Endothelial cell of umbilical vein (primary cell): Measurements from ENCODE around the gene MED17. TPM values are rescaled to one million over a fixed set of nuclear protein-coding genes. Genes with fewer than 3 reads are reported as not detected.
A peak's percentile ranks its signal among the peaks of the same experiment; 100 is the strongest.

Experiments
- Bru-seq: library from RNA; stranded (reverse); fragments of 400-500 nt; gene quantifications from one replicate; lab custom pipeline; 2021; lab: Mats Ljungman, UMichigan
- BruChase-seq, 2 experiments: library from RNA; stranded (reverse); fragments of 400-500 nt; gene quantifications; one replicate each; lab custom pipeline; 2021; lab: Mats Ljungman, UMichigan
- BruUV-seq: library from RNA; stranded (reverse); fragments of 400-500 nt; replicated peaks from 2 replicates; lab custom pipeline; 2021; lab: Mats Ljungman, UMichigan
- CTCF ChIA-PET: fragments of 300-600, 350-600 bp; sonication (Branson Sonifier 250); formaldehyde crosslinking; loops from one replicate; lab custom pipeline; 2021; ENCODE audit warnings: antibody characterized with exemption, inconsistent platforms; lab: Charles Lee
- POLR2A ChIA-PET: fragments of 300-600, 350-600 bp; sonication (Branson Sonifier 250); formaldehyde crosslinking; loops from one replicate; lab custom pipeline; 2021; ENCODE audit warnings: antibody characterized with exemption, inconsistent platforms; lab: Charles Lee
- DNase-seq: peaks from one replicate; pipeline ENCODE4 v3.0.0-alpha.2; 2011; ENCODE audit warnings: low read depth, low spot score
- FAIRE-seq: peaks from 2 replicates; lab custom pipeline; 2011; peaks lifted over from hg19 to GRCh38; lab: Jason Lieb, UNC
- H2AFZ ChIP-seq: 2 replicates; pipeline ENCODE4 v1.6.0; 2012; ENCODE audit warnings: low read depth, low read length, control low read depth, inconsistent platforms
- H3K27ac ChIP-seq: 2 replicates; pipeline ENCODE4 v1.5.1; 2011; ENCODE audit warnings: low read depth, mild to moderate bottlenecking, control low read depth, low read length, moderate library complexity; ENCODE audit not compliant: insufficient read depth
- H3K27me3 ChIP-seq, 2 experiments: 2 replicates each; pipeline versions ENCODE4 v1.6.0 to v1.6.1; 2011; ENCODE audit warnings: low read length in 2 of 2, mixed read lengths in 1 of 2; ENCODE audit not compliant: control insufficient read depth in 2 of 2, insufficient read depth in 2 of 2
- H3K36me3 ChIP-seq, 2 experiments: 2 replicates in 1 of 2; 3 replicates in 1 of 2; pipeline ENCODE4 v1.5.1; 2011; ENCODE audit warnings: low read length in 2 of 2, mild to moderate bottlenecking in 1 of 2, moderate library complexity in 1 of 2; ENCODE audit not compliant: control insufficient read depth in 2 of 2, insufficient read depth in 2 of 2; ENCODE audit errors: extremely low read depth in 1 of 2
- H3K4me1 ChIP-seq: 3 replicates; pipeline ENCODE4 v1.5.1; 2011; ENCODE audit warnings: mild to moderate bottlenecking, low read length; ENCODE audit not compliant: control insufficient read depth, insufficient read depth; ENCODE audit errors: extremely low read depth
- H3K4me2 ChIP-seq: 2 replicates; pipeline ENCODE4 v1.6.1; 2011; ENCODE audit warnings: low read length, control low read depth, mixed read lengths; ENCODE audit not compliant: insufficient read depth
- H3K4me3 ChIP-seq, 3 experiments: fragments of 200-600 bp in 1 of 3; sonication (generic), shearing (Covaris generic) in 1 of 3; replicated peaks in 1 of 3; 2 replicates each; pipeline ENCODE4 v1.5.1; 2011 to 2016; ENCODE audit warnings: control low read depth in 3 of 3, low read length in 3 of 3, mild to moderate bottlenecking in 2 of 3, inconsistent platforms in 1 of 3, low read depth in 1 of 3, moderate library complexity in 1 of 3; ENCODE audit not compliant: insufficient read depth in 1 of 3
- H3K79me2 ChIP-seq: 2 replicates; pipeline ENCODE4 v1.6.0; 2012; ENCODE audit warnings: low read length, inconsistent platforms; ENCODE audit not compliant: control insufficient read depth, insufficient read depth
- H3K9ac ChIP-seq: replicated peaks from 2 replicates; pipeline ENCODE3; 2011; ENCODE audit warnings: low read length, control low read depth; ENCODE audit not compliant: insufficient read depth; ENCODE audit errors: extremely low read depth
- H3K9me1 ChIP-seq: replicated peaks from 3 replicates; pipeline ENCODE4 v1.6.0; 2011; ENCODE audit warnings: mild to moderate bottlenecking, low read length; ENCODE audit not compliant: control insufficient read depth, insufficient read depth; ENCODE audit errors: extremely low read depth
- H3K9me3 ChIP-seq: replicated peaks from 2 replicates; pipeline ENCODE4 v1.5.1; 2012; ENCODE audit warnings: low read length, inconsistent platforms; ENCODE audit not compliant: control insufficient read depth, insufficient read depth
- H4K20me1 ChIP-seq: replicated peaks from 2 replicates; pipeline ENCODE3; 2011; ENCODE audit warnings: mild to moderate bottlenecking, low read length; ENCODE audit not compliant: control insufficient read depth, insufficient read depth; ENCODE audit errors: extremely low read depth
- EZH2 ChIP-seq: IDR thresholded peaks from 2 replicates; pipeline ENCODE4 v1.6.1; 2012; ENCODE audit warnings: borderline replicate concordance, low read depth, mild to moderate bottlenecking, moderate library complexity, low read length, inconsistent platforms; ENCODE audit not compliant: severe bottlenecking
- FOS ChIP-seq: IDR thresholded peaks from 2 replicates; pipeline ENCODE4 v1.6.1; 2011; ENCODE audit warnings: mild to moderate bottlenecking, low read length, moderate library complexity, borderline replicate concordance; ENCODE audit not compliant: insufficient read depth
- GATA2 ChIP-seq: IDR thresholded peaks from 2 replicates; pipeline ENCODE4 v1.7.0; 2011; ENCODE audit warnings: low read depth, mild to moderate bottlenecking, moderate library complexity, mixed read lengths, low read length; ENCODE audit not compliant: insufficient read length, insufficient read depth
- JUN ChIP-seq: IDR thresholded peaks from 2 replicates; pipeline ENCODE4 v1.6.1; 2011; ENCODE audit warnings: borderline replicate concordance, low read depth; ENCODE audit not compliant: insufficient read length, insufficient read depth
- MYC ChIP-seq: IDR thresholded peaks from one replicate; pipeline ENCODE4 v1.6.1; 2011; ENCODE audit warnings: mild to moderate bottlenecking, low read depth, low read length
- POLR2A ChIP-seq: IDR thresholded peaks from 2 replicates; pipeline ENCODE4 v1.6.1; 2012; ENCODE audit warnings: low read depth, mild to moderate bottlenecking, control low read depth, low read length
- POLR2AphosphoS5 ChIP-seq: IDR thresholded peaks from 2 replicates; pipeline ENCODE4 v1.6.1; 2012; ENCODE audit warnings: low read depth, mild to moderate bottlenecking, control low read depth, low read length, moderate library complexity; ENCODE audit not compliant: insufficient read depth
- dilution Hi-C: fragments of 300-500 bp; cut with MboI; formaldehyde crosslinking; loops from one replicate; pipeline ENCODE4 v1.15.0; 2019; ENCODE audit warnings: low sequenced_read_pairs; ENCODE audit not compliant: extremely low pct_ligation_motif_present
- intact Hi-C: fragments of 100-400 bp; cut with micrococcal nuclease; formaldehyde crosslinking; loops from one replicate; pipeline ENCODE4 v1.10.0; 2022
- long read RNA-seq: library from polyadenylated mRNA; stranded (forward); transcript quantifications from one replicate; pipeline ENCODE4 v2.0.0, GENCODE V29; 2021
- polyA minus RNA-seq, 3 experiments: library from RNA; depleted of rRNA, polyadenylated mRNA; stranded (reverse); fragments of >200 nt; gene quantifications; 1 replicate in 1 of 3; 2 replicates in 2 of 3; pipeline ENCODE4 v1.2.3, GENCODE V29; 2011
- polyA plus RNA-seq, 4 experiments: library from polyadenylated mRNA; depleted of rRNA in 3 of 4; stranded (reverse) in 3 of 4; unstranded in 1 of 4; fragments of >200 nt; gene quantifications; 2 replicates each; pipeline versions ENCODE4 v1.2.1 to v1.2.3, GENCODE V29; 2011 to 2012; ENCODE audit warnings: missing spikeins in 1 of 4
- total RNA-seq: library from RNA; stranded (reverse); gene quantifications from 2 replicates; pipeline ENCODE4 v1.2.3, GENCODE V29; 2021
- TF ChIP-seq, protein P1 (sequence below), 2 donors: IDR thresholded peaks; 1 replicate in 1 of 2; 2 replicates in 1 of 2; pipeline ENCODE4 v1.5.1; 2011; ENCODE audit warnings: low read length in 2 of 2, mild to moderate bottlenecking in 2 of 2, moderate library complexity in 2 of 2, control low read depth in 1 of 2, inconsistent platforms in 1 of 2, low read depth in 1 of 2; ENCODE audit not compliant: insufficient read depth in 1 of 2; ENCODE audit errors: extremely low read depth in 1 of 2
- TF ChIP-seq, protein P2 (sequence below): IDR thresholded peaks from 2 replicates; pipeline ENCODE4 v1.6.1; 2011; ENCODE audit not compliant: insufficient read depth, insufficient read length

MED17 gene, protein sequence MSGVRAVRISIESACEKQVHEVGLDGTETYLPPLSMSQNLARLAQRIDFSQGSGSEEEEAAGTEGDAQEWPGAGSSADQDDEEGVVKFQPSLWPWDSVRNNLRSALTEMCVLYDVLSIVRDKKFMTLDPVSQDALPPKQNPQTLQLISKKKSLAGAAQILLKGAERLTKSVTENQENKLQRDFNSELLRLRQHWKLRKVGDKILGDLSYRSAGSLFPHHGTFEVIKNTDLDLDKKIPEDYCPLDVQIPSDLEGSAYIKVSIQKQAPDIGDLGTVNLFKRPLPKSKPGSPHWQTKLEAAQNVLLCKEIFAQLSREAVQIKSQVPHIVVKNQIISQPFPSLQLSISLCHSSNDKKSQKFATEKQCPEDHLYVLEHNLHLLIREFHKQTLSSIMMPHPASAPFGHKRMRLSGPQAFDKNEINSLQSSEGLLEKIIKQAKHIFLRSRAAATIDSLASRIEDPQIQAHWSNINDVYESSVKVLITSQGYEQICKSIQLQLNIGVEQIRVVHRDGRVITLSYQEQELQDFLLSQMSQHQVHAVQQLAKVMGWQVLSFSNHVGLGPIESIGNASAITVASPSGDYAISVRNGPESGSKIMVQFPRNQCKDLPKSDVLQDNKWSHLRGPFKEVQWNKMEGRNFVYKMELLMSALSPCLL
- total RNA-seq (33.5 and 40.6 TPM in 2 replicates), polyA plus RNA-seq (9.8 and 11.3 TPM in 2 replicates), polyA minus RNA-seq (18.1 and 20.4 TPM in 2 replicates), Bru-seq, nascent RNA (percentile 85 among the genes with signal in this experiment), BruChase-seq, experiment 1, labeled RNA remaining after a 6-hour chase (percentile 59 among the genes with signal in this experiment), BruChase-seq, experiment 2, labeled RNA remaining after a 2-hour chase (percentile 76 among the genes with signal in this experiment)
- 11.0 and 11.7 TPM in 2 replicates for polyA plus RNA-seq (2011; cell fraction: cytosol; rRNA removed)
- 43.2 and 49.1 TPM in 2 replicates for polyA plus RNA-seq (2011; cell fraction: nucleus; rRNA removed)
- 21.4 and 27.4 TPM in 2 replicates for polyA plus RNA-seq (2012)
- 24.5 TPM for polyA minus RNA-seq (2011; cell fraction: cytosol; rRNA and poly(A)+ RNA removed)
- polyA minus RNA-seq (2011; cell fraction: nucleus; rRNA and poly(A)+ RNA removed), result 58.9 and 59.8 TPM in 2 replicates
- long read RNA-seq, full-length matches to known transcripts, result 72 of 77 reads
- long read RNA-seq, partial matches to known transcripts, result 3 of 77 reads
- long read RNA-seq, other reads (novel, unspliced or antisense), result 2 of 77 reads

DNA sequence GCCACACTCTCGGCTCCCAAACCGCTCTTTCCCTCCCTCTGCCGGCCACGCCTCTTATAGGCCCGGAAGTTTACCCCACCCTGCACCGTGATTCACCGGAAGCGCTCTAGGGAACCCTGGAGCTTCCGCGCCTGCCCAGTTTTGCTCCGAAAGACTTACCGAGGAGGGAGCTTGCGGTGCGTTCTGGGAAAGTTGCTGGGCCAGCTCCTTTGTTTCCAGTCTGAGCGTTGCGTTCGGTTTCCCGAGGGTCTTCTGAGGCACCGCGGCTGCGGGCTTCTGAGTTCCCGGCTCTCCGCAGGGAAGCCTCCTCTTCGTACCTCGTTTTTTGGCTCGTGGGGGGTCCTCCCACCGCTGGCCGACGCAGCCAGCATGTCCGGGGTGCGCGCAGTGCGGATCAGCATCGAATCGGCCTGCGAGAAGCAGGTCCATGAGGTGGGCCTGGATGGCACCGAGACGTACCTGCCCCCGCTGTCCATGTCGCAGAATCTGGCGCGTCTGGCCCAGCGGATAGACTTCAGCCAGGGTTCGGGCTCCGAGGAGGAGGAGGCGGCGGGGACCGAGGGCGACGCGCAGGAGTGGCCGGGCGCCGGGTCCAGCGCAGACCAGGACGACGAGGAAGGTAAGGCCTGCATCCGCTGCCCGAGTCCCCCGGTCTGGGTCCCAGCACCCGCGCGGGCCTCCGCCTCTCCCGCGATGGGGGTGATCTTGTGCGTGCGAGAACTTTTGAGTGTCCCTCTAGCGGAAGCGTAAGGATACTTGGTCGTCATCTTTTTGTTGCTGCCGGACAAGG, at the start of gene MED17:
MED17 (plus strand) TSS at position 138 of the 790 bp plus-strand sequence; CDS start at position 370, 232 bp downstream.
- TSS peak; percentile 57 for BruUV-seq
- H3K27me3 ChIP-seq, result no peaks in the 10 kb centered on the region
- ChIA-PET POLR2A (interaction anchor here (0.6 to 1.4 kb wide), 8 partner anchors 14 to 710 kb away, joined by 3 to 47 read pairs (median 4); partner anchors contain the start of genes ANKRD49, C11orf54, CEP295 and MRE11), CTCF (interaction anchor here (0.5 to 1.8 kb wide), 10 partner anchors 10 to 1324 kb away, joined by 3 to 16 read pairs (median 6); partner anchors contain the start of genes C11orf54 and TAF1D)
- peak within 1 kb of the TSS; percentile 74 for H2AFZ ChIP-seq
- intact Hi-C loops, result loop anchor here (1.0 to 10.0 kb wide), 3 partner anchors 43 to 550 kb away; partner anchors contain the start of genes C11orf54, CEP295 and TAF1D
- FAIRE-seq, result peak; percentile 88
- peak within 1 kb of the TSS; percentile 80 for H3K4me2 ChIP-seq
- TF ChIP-seq FOS (peak; percentile 76), MYC (no peak), EZH2 (no peak), JUN (no peak), POLR2AphosphoS5 (peak; percentile 96), GATA2 (no peak), POLR2A (peak; percentile 94)
- TF ChIP-seq, protein P1, sequence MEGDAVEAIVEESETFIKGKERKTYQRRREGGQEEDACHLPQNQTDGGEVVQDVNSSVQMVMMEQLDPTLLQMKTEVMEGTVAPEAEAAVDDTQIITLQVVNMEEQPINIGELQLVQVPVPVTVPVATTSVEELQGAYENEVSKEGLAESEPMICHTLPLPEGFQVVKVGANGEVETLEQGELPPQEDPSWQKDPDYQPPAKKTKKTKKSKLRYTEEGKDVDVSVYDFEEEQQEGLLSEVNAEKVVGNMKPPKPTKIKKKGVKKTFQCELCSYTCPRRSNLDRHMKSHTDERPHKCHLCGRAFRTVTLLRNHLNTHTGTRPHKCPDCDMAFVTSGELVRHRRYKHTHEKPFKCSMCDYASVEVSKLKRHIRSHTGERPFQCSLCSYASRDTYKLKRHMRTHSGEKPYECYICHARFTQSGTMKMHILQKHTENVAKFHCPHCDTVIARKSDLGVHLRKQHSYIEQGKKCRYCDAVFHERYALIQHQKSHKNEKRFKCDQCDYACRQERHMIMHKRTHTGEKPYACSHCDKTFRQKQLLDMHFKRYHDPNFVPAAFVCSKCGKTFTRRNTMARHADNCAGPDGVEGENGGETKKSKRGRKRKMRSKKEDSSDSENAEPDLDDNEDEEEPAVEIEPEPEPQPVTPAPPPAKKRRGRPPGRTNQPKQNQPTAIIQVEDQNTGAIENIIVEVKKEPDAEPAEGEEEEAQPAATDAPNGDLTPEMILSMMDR (IDR thresholded peaks at IDR 0.05; ENCODE audit: extremely low read depth in 1 of 2, insufficient read depth in 1 of 2, low read depth in 1 of 2, low read length in 2 of 2), result peak; percentile 16 to 32
- TF ChIP-seq, protein P2, sequence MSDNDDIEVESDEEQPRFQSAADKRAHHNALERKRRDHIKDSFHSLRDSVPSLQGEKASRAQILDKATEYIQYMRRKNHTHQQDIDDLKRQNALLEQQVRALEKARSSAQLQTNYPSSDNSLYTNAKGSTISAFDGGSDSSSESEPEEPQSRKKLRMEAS, result no peak
- no peaks in the 10 kb centered on the region for H3K9me1 ChIP-seq
- peak within 1 kb of the TSS; percentile 87 for H3K27ac ChIP-seq
- H3K36me3 ChIP-seq, result peaks cover 0 to 1% of the 10 kb centered on the region in 2 experiments
- peaks cover 22% of the 10 kb centered on the region for H3K4me1 ChIP-seq
- peak; percentile 93 for DNase-seq
- dilution Hi-C loops, result no loop called here
- H3K9ac ChIP-seq, result peak within 1 kb of the TSS; percentile 97
- peaks cover 5% of the 10 kb centered on the region for H4K20me1 ChIP-seq
- peak within 1 kb of the TSS; percentile 81 to 96 (median 85) for H3K4me3 ChIP-seq
- no peaks in the 10 kb centered on the region for H3K9me3 ChIP-seq
- peaks cover 49% of the 10 kb centered on the region for H3K79me2 ChIP-seq
